RWPE2 (cell line): Measurements from ENCODE around the gene AKAP13.

Source experiments
- ATAC-seq: fragments of 200-7000 bp; cut with Tn5 transposase; 3 replicates; pipeline ENCODE4 v1.9.1; 2021; ENCODE audit warnings: low read depth
- DNase-seq: peaks from one replicate; pipeline ENCODE4 v3.0.0-alpha.2; 2020; ENCODE audit warnings: low spot score
- H3K27ac ChIP-seq: fragments of 450-650 bp; 2 replicates; pipeline ENCODE4 v1.5.1; 2017; ENCODE audit warnings: mild to moderate bottlenecking; ENCODE audit not compliant: poor library complexity, severe bottlenecking
- H3K27me3 ChIP-seq: fragments of 250-450 bp; sonication (Bioruptor Pico); 2 replicates; pipeline ENCODE4 v1.5.1; 2021; ENCODE audit warnings: mild to moderate bottlenecking, moderate library complexity; ENCODE audit not compliant: insufficient read depth, poor library complexity, severe bottlenecking
- H3K36me3 ChIP-seq: fragments of 250-450 bp; sonication (Bioruptor Pico); 2 replicates; pipeline ENCODE4 v1.5.1; 2020; ENCODE audit warnings: low read depth, mild to moderate bottlenecking, moderate library complexity
- H3K4me1 ChIP-seq: fragments of 250-450 bp; sonication (Bioruptor Pico); 2 replicates; pipeline ENCODE4 v1.5.1; 2021; ENCODE audit warnings: mild to moderate bottlenecking, moderate library complexity; ENCODE audit not compliant: insufficient read depth, poor library complexity, severe bottlenecking
- H3K4me3 ChIP-seq: fragments of 250-450 bp; sonication (Bioruptor Pico); 2 replicates; pipeline ENCODE4 v1.5.1; 2021; ENCODE audit warnings: mild to moderate bottlenecking, moderate library complexity; ENCODE audit not compliant: severe bottlenecking
- H3K9me3 ChIP-seq: fragments of 250-450 bp; sonication (Bioruptor Pico); 2 replicates; pipeline ENCODE4 v1.5.1; 2021; ENCODE audit warnings: mild to moderate bottlenecking, moderate library complexity; ENCODE audit not compliant: severe bottlenecking
- CTCF ChIP-seq: fragments of 450-650 bp; IDR thresholded peaks from one replicate; pipeline ENCODE4 v1.5.1; 2017; ENCODE audit warnings: mild to moderate bottlenecking, moderate library complexity; ENCODE audit not compliant: poor library complexity, severe bottlenecking

AKAP13 gene

DNA sequence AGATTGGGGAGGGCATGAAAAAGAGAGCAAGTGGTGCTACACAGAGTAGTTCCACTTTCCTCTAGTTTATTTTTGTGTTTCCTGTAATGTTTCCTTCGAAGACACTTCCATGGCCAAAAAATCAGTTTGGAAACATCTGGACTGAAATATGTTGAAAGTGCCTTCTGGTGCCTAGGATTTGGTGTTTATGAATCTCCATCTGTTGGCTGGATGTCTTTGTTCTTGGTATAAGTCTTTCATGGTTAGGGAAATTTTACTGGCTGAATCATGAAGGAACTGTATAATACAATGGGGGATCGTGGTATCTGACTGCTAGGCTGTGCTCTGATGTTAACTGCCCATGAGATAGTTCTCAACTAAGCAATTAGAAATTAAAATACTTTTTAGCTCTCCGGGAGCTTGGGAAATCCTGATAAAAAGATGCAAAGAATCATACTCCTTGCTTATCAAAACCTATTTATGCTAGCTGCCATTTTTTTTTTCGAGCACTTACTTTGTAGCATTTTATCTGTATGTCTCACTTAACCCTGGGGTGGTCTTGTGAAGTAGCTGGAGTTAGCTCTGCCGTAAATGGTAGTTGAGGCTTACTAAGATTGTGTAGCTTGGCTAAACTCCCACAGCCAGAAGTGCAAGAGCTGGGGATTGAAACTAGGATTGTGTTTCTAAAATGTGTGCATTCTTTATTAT lies 21.9 kb downstream of the AKAP13 start:
- DNase-seq (no peak), ATAC-seq (no peak)
- H3K27me3 ChIP-seq, result no peaks in the 10 kb centered on the region
- H3K4me3 ChIP-seq, result no peak overlapping the region
- no peaks in the 10 kb centered on the region for H3K36me3 ChIP-seq
- H3K9me3 ChIP-seq, result no peaks in the 10 kb centered on the region
- peaks cover 56% of the 10 kb centered on the region for H3K4me1 ChIP-seq
- peak overlapping the region; percentile 49 for H3K27ac ChIP-seq
- no peak for TF ChIP-seq CTCF

DNA sequence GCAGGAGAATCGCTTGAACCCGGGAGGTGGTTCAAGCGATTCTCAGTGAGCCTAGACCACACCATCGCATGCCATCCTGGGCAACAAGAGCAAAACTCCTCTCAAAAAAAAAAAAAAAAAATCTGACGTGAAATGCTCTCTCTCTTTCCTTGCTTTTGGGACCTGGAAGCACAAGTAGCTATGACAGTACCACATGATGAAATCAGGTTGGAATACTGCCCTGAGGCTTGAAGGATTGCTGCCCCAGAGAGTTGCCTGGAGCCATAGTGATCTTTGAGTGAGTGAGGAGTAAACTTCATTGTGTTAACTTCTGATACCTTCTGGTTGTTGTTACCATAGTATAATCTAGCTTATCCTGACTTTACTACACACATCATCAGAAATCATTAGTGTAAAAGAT lies 23.3 kb downstream of the AKAP13 start:
- H3K4me1 ChIP-seq, result peaks cover 63% of the 10 kb centered on the region
- no peak for DNase-seq
- H3K27ac ChIP-seq, result peak overlapping the region; percentile 49
- H3K36me3 ChIP-seq, result 0 out of 2 replicates have a peak, but pooled peaks cover 3% of the 10 kb centered on the region
- no peak for TF ChIP-seq CTCF
- H3K9me3 ChIP-seq, result no peaks in the 10 kb centered on the region
- no peak overlapping the region for H3K4me3 ChIP-seq
- no peaks in the 10 kb centered on the region for H3K27me3 ChIP-seq
- ATAC-seq, result peak; percentile 29; the same call in 2 of the 3 replicates

- TF ChIP-seq CTCF, result no peak
These were observed 23.9 kb downstream of the AKAP13 start for GRCh38 chr15:85404176-85404917.

DNA sequence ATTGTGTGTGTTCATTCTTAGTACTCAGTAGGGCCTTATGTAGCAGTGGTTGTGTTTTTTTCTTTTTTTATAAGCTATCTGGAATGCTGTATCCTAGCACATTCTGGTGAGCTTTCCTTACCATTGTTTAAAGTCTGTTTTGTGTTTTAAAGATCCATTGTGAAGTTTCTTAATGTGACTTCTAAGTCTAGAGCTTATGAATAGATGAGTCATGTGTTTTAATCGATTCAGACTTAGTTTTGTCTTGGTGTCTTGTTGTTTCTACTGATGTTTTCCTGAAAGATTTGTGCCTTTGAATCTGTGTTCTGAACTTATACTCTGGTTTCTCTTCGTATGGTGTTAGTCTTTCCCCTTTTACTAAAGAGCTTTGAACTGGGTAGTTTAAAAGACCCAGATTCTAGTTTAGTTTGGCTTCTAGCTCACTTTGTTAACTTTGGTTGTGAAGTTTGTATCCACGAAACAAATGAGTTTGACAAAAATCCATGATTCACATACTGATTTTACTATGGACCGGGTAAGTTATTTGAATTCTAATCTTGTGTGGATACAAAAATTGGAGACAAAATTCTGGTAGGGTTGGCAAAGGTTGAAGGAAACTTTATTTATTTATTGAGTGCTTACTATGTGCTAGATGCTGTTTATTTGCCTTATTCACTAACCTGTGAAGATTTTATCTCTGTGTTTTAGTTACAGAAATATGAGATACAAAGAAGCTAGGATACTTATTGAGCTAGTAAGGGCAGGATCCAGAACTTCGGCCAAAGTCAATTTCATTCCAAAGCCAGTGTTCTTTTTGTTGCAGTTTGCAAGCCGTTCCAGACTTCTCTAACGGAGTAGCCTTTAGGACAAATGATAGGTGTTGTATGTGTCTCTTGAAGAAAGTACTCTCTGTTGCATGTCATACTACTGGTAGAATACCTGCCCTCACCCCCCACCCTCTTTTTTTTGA lies 24.8 kb downstream of the AKAP13 start:
- Histone ChIP-seq H3K9me3 (no peaks in the 10 kb centered on the region), H3K27me3 (no peaks in the 10 kb centered on the region), H3K27ac (peak overlapping the region; percentile 49), H3K4me1 (peaks cover 63% of the 10 kb centered on the region), H3K4me3 (no peak overlapping the region), H3K36me3 (0 out of 2 replicates have a peak, but pooled peaks cover 3% of the 10 kb centered on the region)
- DNase-seq (no peak), ATAC-seq (peak; percentile 35)
- TF ChIP-seq CTCF, result no peak

More at GRCh38 chr15:85404176-85404917, 23.9 kb downstream of the AKAP13 start:
- Histone ChIP-seq H3K4me1 (peaks cover 63% of the 10 kb centered on the region), H3K27me3 (no peaks in the 10 kb centered on the region), H3K36me3 (0 out of 2 replicates have a peak, but pooled peaks cover 3% of the 10 kb centered on the region), H3K9me3 (no peaks in the 10 kb centered on the region), H3K4me3 (no peak overlapping the region), H3K27ac (peak overlapping the region; percentile 49)
- DNase-seq (no peak), ATAC-seq (no peak)
